Aorta (tissue), 5 donors: ENCODE measurements around the gene SAMD4A. TPM values are rescaled to one million over a fixed set of nuclear protein-coding genes. Genes with fewer than 3 reads are reported as not detected.
A peak's percentile ranks its signal among the peaks of the same experiment; 100 is the strongest.
"Not testable (repeated sequence)": the region's sequence is repeated elsewhere in the genome, so short reads cannot be mapped to it uniquely, and the experiment has no call there.

ENCODE experiments used
- ATAC-seq: fragments of 200-7000 bp; cut with Tn5 transposase; one replicate; pipeline ENCODE4 v1.9.1; 2022; ENCODE audit warnings: moderate library complexity; ENCODE audit not compliant: low FRiP score
- DNase-seq, 2 donors: peaks; one replicate each; pipeline ENCODE4 v3.0.0-alpha.2; 2020
- H3K27ac ChIP-seq, 2 donors: one replicate each; pipeline ENCODE4 v1.5.1; 2013; ENCODE audit warnings: low read length in 2 of 2, mild to moderate bottlenecking in 2 of 2, moderate library complexity in 2 of 2, control low read depth in 1 of 2, inconsistent platforms in 1 of 2, low read depth in 1 of 2
- H3K27me3 ChIP-seq, 2 donors: one replicate each; pipeline ENCODE4 v1.6.1; 2013; ENCODE audit warnings: control low read depth in 1 of 2, low read length in 1 of 2, mild to moderate bottlenecking in 1 of 2, moderate library complexity in 1 of 2; ENCODE audit not compliant: insufficient read depth in 2 of 2, control insufficient read depth in 1 of 2
- H3K36me3 ChIP-seq, 2 donors: one replicate each; pipeline ENCODE4 v1.6.1; 2013; ENCODE audit warnings: control low read depth in 1 of 2, low read length in 1 of 2, mild to moderate bottlenecking in 1 of 2; ENCODE audit not compliant: insufficient read depth in 2 of 2, control insufficient read depth in 1 of 2
- H3K4me1 ChIP-seq, 2 donors: one replicate each; pipeline ENCODE4 v1.6.1; 2013; ENCODE audit warnings: low read length in 2 of 2, control low read depth in 1 of 2, mild to moderate bottlenecking in 1 of 2, moderate library complexity in 1 of 2; ENCODE audit not compliant: insufficient read depth in 2 of 2, control insufficient read depth in 1 of 2
- H3K4me3 ChIP-seq, 2 donors: one replicate each; pipeline ENCODE4 v1.5.1; 2013; ENCODE audit warnings: low read length in 2 of 2, control low read depth in 1 of 2, mild to moderate bottlenecking in 1 of 2
- H3K9me3 ChIP-seq: one replicate; pipeline ENCODE4 v1.6.1; 2013; ENCODE audit warnings: mild to moderate bottlenecking, low read length; ENCODE audit not compliant: control insufficient read depth
- WGBS, 2 donors: extraction: QIAGEN DNeasy Blood & Tissue Kit; methylation state at CpG; one replicate each; pipeline ENCODE4 v1.1.7; 2013; 5-methylcytosine and 5-hydroxymethylcytosine counted together
- intact Hi-C, 2 donors: fragments of 100-400 bp; cut with DNase I; formaldehyde crosslinking; loops; one replicate each; pipeline versions ENCODE4 v1.14.2 to v1.15.0; 2022
- polyA plus RNA-seq, 2 donors: library from polyadenylated mRNA; stranded (reverse); fragments of 200-250 nt; gene quantifications; one replicate each; pipeline ENCODE4 v1.2.3, GENCODE V29; 2013
- total RNA-seq, 2 donors: library from RNA; stranded (reverse); fragmentation: NEBNext Ultra II Directional; extraction: Animal tissue kit (Norgen Biotek cat#: 25700); gene quantifications; one replicate each; pipeline ENCODE4 v1.2.1, GENCODE V29; 2021
- donor health status: healthy with polysubstance abuse.
- donor health status: Bipolar disorder and iron deficiency.
- donor health status: DM: no; HTN: no; CAD: no.
- donor health status: DM: no; HTN: no; CAD: no.
- donor health status: DM: yes; HTN: yes; CAD: no.

Gene SAMD4A
- total and polyA plus RNA-seq, 4 donors = 18.8 to 386 (median 102) TPM

DNA sequence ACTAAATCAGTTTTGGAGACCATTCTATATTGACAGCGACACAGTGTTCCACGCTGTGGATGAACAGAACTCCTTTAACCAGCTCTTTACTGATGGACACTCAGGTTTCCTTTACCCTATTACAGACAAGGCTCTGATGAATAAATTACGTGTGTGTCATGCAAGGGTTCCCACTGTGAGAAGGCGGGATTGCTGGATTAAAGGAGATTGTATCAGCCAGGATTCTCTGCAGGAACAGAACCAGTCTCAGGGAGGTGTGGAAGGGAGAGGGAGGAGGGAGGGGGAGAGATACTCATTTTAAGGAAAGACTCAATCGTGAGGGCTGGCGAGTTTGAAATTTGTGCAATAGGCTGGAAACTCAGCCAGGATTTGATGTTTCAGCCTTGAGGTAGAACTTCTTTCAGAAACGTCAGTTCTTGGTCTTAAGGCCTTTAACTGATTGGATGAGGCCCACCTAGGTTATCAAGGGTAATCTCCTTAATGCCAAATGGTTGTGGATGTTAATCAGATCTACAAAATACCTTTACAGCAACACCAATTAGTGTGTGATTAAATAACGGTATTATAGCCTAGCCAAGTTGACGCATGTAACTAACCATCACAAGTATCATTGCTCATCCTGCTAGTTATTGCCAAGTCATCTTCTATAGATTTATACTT is 231.7 kb downstream of the SAMD4A start:
- ATAC-seq = no peak
- 81 to 84% methylated on average over 9 of the region's 9 CpGs for WGBS, 2 donors
- no peaks in the 10 kb centered on the region for H3K4me1 ChIP-seq

DNA sequence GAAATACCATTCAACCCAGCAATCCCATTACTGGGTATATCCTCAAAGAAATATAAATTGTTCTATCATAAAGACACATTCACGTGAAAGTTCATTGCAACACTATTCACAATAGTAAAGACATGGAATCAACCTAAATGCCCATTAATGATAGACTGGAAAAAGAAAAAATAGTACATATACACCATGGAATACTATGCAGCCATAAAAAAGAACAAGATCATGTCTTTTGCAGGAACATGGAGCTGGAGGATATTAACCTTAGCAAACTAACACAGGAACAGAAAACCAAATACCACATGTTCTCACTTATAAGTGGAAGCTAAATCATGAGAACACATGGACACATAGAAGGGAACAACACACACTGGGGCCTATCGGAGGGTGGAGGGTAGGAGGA is 234.6 kb downstream of the SAMD4A start:
- H3K4me3 ChIP-seq, ATAC-seq, H3K27me3 ChIP-seq, H3K9me3 ChIP-seq, intact Hi-C loops, H3K36me3 ChIP-seq, DNase-seq, H3K4me1 ChIP-seq, H3K27ac ChIP-seq: not testable (repeated sequence)
- 93 to 98% methylated on average over 2 of the region's 2 CpGs for WGBS, 2 donors

More for the DNA sequence above, 231.7 kb downstream of the SAMD4A start:
- Histone ChIP-seq H3K9me3 (peaks cover 1% of the 10 kb centered on the region), H3K36me3 (no peaks in the 10 kb centered on the region), H3K27ac (no peak overlapping the region), H3K4me3 (no peak overlapping the region), H3K27me3 (no peaks in the 10 kb centered on the region)
- DNase-seq = no peak
- intact Hi-C loops = no loop called here

DNA sequence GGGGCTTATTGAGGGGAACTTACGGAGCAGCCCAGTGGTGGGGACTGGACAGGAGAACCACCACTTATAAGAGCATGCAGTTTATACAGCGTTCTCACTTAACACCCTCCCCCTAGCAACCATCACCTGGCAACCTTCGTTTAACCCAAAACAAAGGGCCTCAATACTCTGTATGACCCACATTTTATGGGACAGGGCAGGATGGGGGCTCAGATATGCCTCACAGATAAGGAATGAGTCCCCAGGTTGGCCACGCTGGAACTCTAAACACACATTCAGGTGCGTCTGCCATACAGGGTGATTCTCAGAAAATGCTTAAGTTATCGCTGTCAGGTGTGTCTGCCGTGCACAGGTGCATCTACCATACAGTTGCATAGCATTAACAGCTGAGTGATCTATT is 236.5 kb downstream of the SAMD4A start:
- Histone ChIP-seq H3K27me3 (no peaks in the 10 kb centered on the region), H3K9me3 (no peaks in the 10 kb centered on the region), H3K27ac (no peak overlapping the region), H3K4me1 (no peaks in the 10 kb centered on the region), H3K36me3 (no peaks in the 10 kb centered on the region), H3K4me3 (no peak overlapping the region)
- DNase-seq = no peak
- intact Hi-C loops = no loop called here
- WGBS, 2 donors = 87% methylated on average over 7 of the region's 7 CpGs
- ATAC-seq = no peak

DNA sequence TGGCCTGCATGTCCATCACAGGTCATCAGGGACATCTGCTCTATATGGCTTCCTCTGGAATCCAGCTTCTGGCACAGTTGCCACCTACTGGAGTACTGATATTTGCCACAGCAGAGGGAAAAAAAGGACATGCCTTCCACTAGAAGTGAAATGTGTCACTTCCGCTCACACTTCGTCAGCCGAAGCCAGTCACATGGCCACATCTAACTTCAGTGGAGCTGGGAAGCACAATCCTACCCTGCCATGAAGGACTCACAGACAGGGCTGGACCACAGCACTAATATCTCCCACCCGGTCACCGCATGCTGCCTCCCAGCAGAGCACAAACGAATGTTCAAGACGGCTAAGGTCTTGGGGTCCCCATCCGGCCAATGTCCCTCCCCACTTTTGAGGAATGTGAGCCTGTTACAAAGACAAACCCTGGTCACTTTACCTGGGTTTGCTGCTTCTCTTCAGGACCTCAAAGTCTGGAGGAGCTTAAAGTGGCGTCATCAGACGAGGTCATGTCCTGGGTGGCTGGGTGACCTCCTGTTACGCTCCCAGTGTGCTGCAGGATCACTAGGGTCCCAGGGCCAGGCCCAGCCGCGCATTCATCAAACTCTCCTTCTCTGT is 237.1 kb downstream of the SAMD4A start:
- Histone ChIP-seq H3K9me3 (no peaks in the 10 kb centered on the region), H3K4me3 (no peak overlapping the region), H3K27ac (no peak overlapping the region), H3K36me3 (no peaks in the 10 kb centered on the region), H3K4me1 (no peaks in the 10 kb centered on the region), H3K27me3 (no peaks in the 10 kb centered on the region)
- intact Hi-C loops = no loop called here
- DNase-seq = no peak
- 91 to 93% methylated on average over 13 of the region's 13 CpGs for WGBS, 2 donors
- ATAC-seq = no peak

DNA sequence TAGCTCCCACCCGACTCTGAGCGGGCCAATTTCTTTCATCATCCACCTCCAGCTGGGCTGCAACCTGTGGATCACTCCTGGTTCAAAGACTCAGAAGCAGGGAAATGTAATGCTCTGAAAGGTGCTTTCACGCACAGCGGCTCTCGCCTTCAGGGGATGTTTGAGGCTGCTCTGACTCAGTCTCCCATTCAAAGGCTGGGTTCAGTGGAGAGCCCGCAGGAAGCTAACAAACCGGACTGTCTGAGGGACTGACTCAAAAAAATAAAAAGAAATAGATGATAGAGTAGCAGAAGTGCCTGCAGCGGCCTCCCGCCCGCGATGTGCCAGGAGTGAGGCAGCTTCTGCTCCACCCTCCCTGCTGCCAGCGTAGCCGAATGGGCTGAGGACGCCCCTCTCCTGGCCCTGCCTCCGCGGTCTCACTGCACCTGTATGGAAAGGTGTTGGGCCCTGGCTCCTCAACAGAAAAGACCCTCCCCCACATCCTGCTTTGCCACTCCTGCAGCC is 237.7 kb downstream of the SAMD4A start:
- DNase-seq (no peak), ATAC-seq (no peak)
- Histone ChIP-seq H3K27me3 (no peaks in the 10 kb centered on the region), H3K4me1 (no peaks in the 10 kb centered on the region), H3K4me3 (no peak overlapping the region), H3K27ac (no peak overlapping the region), H3K36me3 (no peaks in the 10 kb centered on the region), H3K9me3 (no peaks in the 10 kb centered on the region)
- intact Hi-C loops = no loop called here
- 86 to 88% methylated on average over 16 of the region's 16 CpGs for WGBS, 2 donors

DNA sequence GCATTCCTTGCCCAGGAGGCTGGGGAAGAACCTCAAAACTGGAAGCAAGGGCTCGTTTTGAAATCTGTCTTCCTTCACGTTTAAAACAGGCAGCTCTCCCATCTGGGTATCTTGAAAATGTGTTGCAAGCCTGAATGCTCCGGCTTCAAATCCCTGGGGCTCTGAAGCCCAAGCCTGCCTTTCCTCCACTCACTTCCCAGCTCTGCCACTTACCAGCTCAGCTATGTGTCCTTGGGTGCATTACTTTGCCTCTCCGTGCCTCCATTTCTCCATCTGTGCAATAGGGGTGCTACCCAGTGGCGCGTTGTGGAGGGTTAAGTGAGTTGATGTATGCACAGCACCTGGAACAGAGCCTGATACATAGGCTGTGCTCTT is 238.1 kb downstream of the SAMD4A start:
- no peak for ATAC-seq
- no peaks in the 10 kb centered on the region for H3K4me1 ChIP-seq
- intact Hi-C loops = no loop called here
- H3K36me3 ChIP-seq = no peaks in the 10 kb centered on the region
- WGBS, 2 donors = 54 to 63% methylated on average over 6 of the region's 6 CpGs
- no peaks in the 10 kb centered on the region for H3K9me3 ChIP-seq
- H3K27me3 ChIP-seq = no peaks in the 10 kb centered on the region
- H3K27ac ChIP-seq = no peak overlapping the region
- DNase-seq = no peak
- H3K4me3 ChIP-seq = no peak overlapping the region

DNA sequence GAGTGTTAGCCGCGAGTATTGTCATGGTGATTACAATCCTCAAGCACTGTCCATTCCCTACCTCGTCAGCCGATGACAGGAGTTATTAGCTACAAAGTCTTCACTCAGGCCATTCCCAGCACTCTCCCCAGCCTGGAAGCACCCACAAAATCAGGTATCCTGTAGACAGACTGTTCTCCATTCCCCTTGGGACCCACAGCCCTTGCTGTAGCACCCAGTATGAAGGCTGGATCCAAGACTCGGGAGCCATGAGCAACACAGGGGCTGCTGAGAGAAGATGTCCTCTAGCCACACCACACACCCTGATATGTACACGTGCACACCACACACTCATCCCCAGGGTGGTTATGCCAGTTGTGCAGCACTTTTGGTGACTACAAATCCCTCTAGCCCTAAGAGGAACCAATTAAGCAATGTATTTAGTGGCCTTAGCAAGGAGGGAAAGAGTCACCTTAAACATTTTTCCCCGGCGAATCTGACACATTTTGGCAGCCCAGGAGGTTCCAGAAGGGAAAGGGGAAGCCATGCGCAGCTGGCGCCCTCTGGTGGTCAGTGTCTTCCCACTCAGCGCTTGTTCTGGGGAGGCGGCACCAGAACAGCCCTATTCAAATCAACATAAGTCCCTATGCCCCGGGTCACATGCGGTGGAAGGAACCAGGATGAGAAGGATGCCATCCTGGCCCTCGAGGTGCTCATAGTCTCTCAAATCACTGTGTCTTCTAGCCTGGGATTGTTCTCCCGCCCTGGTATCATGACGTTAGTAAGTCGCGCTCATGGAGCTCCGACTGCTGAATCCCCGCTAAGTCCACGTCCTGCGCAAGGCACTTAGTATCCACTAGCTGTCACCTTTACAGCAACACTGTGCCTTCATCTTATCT is 238.8 kb downstream of the SAMD4A start:
- WGBS, 2 donors = 29 to 30% methylated on average over 23 of the region's 23 CpGs
- Histone ChIP-seq H3K27me3 (no peaks in the 10 kb centered on the region), H3K4me3 (no peak overlapping the region), H3K4me1 (no peaks in the 10 kb centered on the region), H3K36me3 (no peaks in the 10 kb centered on the region), H3K27ac (no peak overlapping the region), H3K9me3 (no peaks in the 10 kb centered on the region)
- DNase-seq (peak; percentile 91 to 96), ATAC-seq (peak; percentile 88)
- intact Hi-C loops = loop anchor here (2.0 kb wide), 2 partner anchors 241 to 243 kb away; no protein-coding TSS in a partner anchor

DNA sequence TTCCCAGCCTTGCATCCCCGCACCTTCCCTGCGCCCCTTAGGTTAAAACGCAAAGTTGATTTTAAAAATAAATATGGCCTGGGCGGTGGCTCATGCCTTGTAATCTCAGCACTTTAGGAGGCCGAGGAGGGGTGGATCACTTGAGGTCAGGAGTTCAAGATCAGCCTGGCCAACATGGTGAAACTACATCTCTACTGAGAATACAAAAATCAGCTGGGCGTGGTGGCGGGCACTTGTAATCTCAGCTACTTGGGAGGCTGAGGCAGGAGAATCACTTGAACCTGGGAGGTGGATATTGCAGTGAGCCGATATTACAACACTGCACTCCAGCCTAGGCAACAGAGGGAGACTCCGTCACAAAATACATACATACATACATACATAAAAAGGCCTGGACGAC is 239.7 kb downstream of the SAMD4A start:
- no peak for ATAC-seq
- no peaks in the 10 kb centered on the region for H3K27me3 ChIP-seq
- H3K9me3 ChIP-seq = no peaks in the 10 kb centered on the region
- 86 to 90% methylated on average over 10 of the region's 10 CpGs for WGBS, 2 donors
- no peak overlapping the region for H3K4me3 ChIP-seq
- H3K36me3 ChIP-seq = no peaks in the 10 kb centered on the region
- intact Hi-C loops = loop anchor here (2.0 kb wide), 2 partner anchors 242 to 244 kb away; no protein-coding TSS in a partner anchor
- H3K27ac ChIP-seq = no peak overlapping the region
- DNase-seq = no peak
- no peaks in the 10 kb centered on the region for H3K4me1 ChIP-seq
